Type B pancreatic cell (in vitro differentiated cells): ENCODE data around the gene POM121C. TPM values are rescaled to one million over a fixed set of nuclear protein-coding genes. Genes with fewer than 3 reads are reported as not detected.
"Not testable (repeated sequence)": the region's sequence is repeated elsewhere in the genome, so short reads cannot be mapped to it uniquely, and the experiment has no call there.

Experiments used
- DNase-seq: peaks from one replicate; pipeline ENCODE4 v3.0.0; 2021; ENCODE audit warnings: mixed read lengths; ENCODE audit not compliant: unreplicated experiment; ENCODE audit errors: extremely low spot score
- H3K27ac Mint-ChIP-seq: 2 replicates; pipeline ENCODE4 v1.8.0; 2021; ENCODE audit warnings: mild to moderate bottlenecking, mixed read lengths
- H3K27me3 Mint-ChIP-seq: 2 replicates; pipeline ENCODE4 v1.8.0; 2021; ENCODE audit warnings: mixed read lengths
- H3K36me3 Mint-ChIP-seq: 2 replicates; pipeline ENCODE4 v1.8.0; 2021; ENCODE audit warnings: mixed read lengths
- H3K4me1 Mint-ChIP-seq: one replicate; pipeline ENCODE4 v1.8.0; 2021; ENCODE audit warnings: mixed read lengths; ENCODE audit not compliant: unreplicated experiment
- H3K4me3 Mint-ChIP-seq: 2 replicates; pipeline ENCODE4 v1.8.0; 2021; ENCODE audit warnings: mild to moderate bottlenecking, mixed read lengths
- H3K9me3 Mint-ChIP-seq: 2 replicates; pipeline ENCODE4 v1.8.0; 2021; ENCODE audit warnings: mixed read lengths
- total RNA-seq: library from RNA; stranded (reverse); gene quantifications from 2 replicates; pipeline ENCODE4 v1.2.1, GENCODE V29; 2021; ENCODE audit warnings: low replicate concordance

The POM121C gene
- total RNA-seq, 1 donor from 2014 or later = 65.6 TPM

GRCh38 chr7:75409880-75410822, 75.9 kb downstream of the POM121C start:
- not testable (repeated sequence) for H3K27ac Mint-ChIP-seq, DNase-seq, H3K27me3 Mint-ChIP-seq, H3K4me1 Mint-ChIP-seq, H3K36me3 Mint-ChIP-seq, H3K9me3 Mint-ChIP-seq
- H3K4me3 Mint-ChIP-seq = peak overlapping the region; percentile 83

DNA sequence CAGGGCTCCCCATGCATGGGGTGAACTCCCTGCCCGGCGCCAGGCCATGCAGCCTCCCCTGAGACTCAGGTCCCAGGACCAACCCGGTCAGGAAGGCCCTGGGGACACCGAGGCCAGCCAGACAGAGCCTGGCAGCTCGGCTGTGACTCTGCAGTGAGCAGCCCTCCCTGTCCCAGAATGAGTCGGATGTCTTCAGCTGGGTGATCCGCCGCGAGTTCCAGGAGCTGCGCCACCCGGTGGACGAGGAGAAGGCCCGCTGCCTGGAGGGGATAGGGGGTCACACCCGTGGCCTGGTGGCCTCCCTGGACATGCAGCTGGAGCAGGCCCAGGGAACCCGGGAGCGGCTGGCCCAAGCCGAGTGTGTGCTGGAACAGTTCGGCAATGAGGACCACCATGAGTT, 81.4 kb downstream of the POM121C start:
- not testable (repeated sequence) for H3K9me3 Mint-ChIP-seq, H3K27me3 Mint-ChIP-seq, H3K4me1 Mint-ChIP-seq, H3K36me3 Mint-ChIP-seq, H3K27ac Mint-ChIP-seq, DNase-seq, H3K4me3 Mint-ChIP-seq

DNA sequence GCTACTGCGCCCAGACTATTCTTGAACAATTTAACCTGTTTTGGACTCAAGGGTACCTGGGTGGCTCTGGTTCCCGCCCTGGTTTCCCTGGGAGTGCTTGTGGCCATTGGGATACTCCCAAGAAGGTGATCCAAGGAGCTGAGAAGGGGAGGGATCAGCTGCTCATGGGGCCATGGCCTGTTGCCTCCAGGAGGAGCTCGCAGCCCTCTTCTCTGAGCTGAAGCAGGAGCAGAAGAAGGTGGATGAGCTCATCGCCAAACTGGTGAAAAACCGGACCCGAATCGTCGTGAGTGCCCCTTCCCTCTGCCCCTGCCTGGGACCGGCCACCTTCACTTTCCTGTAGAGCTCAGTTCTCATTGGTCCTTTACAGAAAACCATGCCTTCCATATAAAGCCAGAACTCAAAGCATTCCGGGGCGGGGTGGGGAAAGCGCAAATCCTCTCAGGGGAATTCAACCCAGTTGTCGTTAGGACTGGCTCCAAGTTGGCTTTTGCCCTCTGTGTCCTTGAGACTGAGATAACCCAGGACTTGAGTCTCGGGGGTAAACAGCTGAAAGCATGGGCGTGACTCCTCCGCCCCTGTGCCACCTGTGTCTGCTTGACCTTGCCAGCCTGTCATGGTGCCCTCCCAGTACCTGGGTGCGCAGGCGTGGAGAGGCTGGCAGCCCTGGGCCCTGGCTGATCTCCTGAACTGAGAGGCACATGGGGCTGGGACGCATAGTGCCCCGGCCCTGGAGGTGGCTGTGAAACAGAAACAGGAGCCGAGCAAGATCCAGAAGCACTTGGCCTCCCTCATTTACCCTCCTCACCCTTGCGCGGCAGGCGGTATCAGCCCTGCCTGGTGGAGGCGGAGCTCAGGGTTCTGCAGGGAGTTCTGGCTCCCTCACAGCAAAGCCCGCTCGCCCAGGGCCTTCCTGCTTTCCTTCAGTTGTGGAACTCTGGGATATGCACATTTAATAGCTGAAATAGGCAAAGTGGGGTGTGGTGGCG, 82.3 kb downstream of the POM121C start:
- H3K4me3 Mint-ChIP-seq, H3K36me3 Mint-ChIP-seq, H3K27ac Mint-ChIP-seq, DNase-seq, H3K27me3 Mint-ChIP-seq, H3K9me3 Mint-ChIP-seq, H3K4me1 Mint-ChIP-seq: not testable (repeated sequence)

- not testable (repeated sequence) for H3K9me3 Mint-ChIP-seq, H3K36me3 Mint-ChIP-seq, H3K4me3 Mint-ChIP-seq, H3K27me3 Mint-ChIP-seq, H3K4me1 Mint-ChIP-seq, DNase-seq, H3K27ac Mint-ChIP-seq
Observed at GRCh38 chr7:75400575-75400974, 85.5 kb downstream of the POM121C start.

DNA sequence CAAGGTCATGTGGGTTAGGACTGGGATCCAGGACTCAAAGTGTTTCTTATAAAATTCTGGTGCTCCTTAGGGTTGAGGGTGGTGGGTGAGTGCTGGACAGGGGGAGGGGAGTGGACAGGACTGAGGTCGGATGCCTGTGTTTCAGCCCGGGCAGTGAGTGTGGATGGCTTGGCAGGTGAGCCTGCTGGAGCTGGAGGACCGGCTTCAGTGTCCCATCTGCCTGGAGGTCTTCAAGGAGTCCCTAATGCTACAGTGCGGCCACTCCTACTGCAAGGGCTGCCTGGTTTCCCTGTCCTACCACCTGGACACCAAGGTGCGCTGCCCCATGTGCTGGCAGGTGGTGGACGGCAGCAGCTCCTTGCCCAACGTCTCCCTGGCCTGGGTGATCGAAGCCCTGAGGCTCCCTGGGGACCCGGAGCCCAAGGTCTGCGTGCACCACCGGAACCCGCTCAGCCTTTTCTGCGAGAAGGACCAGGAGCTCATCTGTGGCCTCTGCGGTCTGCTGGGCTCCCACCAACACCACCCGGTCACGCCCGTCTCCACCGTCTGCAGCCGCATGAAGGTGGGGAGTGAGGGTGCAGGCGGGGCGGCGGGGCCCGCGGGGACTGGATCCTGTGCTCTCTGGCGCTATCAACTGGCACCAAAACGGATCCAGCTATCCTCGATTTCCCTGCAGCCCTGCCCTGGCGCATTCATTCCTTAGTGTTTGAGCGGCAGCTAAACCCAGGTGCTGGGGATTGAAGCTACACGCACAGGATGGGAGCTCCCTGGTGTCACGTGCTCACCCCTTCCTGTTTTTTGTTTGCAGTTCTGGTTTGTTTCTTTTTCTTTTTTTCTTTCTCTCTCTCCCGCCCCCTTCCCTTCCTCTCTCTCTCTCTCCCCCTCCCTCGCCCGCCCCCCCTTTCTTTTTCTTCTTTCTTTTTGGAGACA, 87.1 kb downstream of the POM121C start:
- H3K27ac Mint-ChIP-seq, H3K36me3 Mint-ChIP-seq, H3K27me3 Mint-ChIP-seq, H3K9me3 Mint-ChIP-seq, H3K4me3 Mint-ChIP-seq, H3K4me1 Mint-ChIP-seq, DNase-seq: not testable (repeated sequence)

DNA sequence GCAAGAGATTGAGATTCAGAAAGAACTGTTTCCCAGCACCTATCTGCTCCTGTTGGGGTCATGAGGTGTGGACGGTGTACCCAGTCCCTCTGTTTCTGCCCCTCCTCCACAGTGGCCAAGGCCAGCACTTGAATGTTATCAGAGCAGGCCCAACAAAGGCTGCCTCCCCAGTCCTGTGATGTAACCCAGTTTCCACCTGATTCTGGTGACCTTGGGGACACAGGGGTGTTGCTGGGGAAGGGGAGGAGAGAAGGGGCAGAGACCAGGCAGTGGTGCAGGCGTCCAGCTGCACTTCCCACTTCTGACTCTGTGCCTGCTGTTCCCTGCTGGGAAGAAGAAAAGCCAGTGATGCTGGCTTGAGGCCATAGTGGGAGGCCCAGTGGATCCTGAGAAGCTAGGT, 88.2 kb downstream of the POM121C start:
- not testable (repeated sequence) for H3K27ac Mint-ChIP-seq, H3K36me3 Mint-ChIP-seq, H3K9me3 Mint-ChIP-seq, DNase-seq, H3K27me3 Mint-ChIP-seq, H3K4me3 Mint-ChIP-seq, H3K4me1 Mint-ChIP-seq

GRCh38 chr7:75395329-75395728, 90.8 kb downstream of the POM121C start, which contains the start of gene TRIM73:
TRIM73 (plus strand) TSS chr7:75395629; CDS start chr7:75398934, 3,305 bp downstream.
- not testable (repeated sequence) for DNase-seq, H3K4me1 Mint-ChIP-seq, H3K27ac Mint-ChIP-seq, H3K9me3 Mint-ChIP-seq, H3K4me3 Mint-ChIP-seq, H3K27me3 Mint-ChIP-seq, H3K36me3 Mint-ChIP-seq

DNA sequence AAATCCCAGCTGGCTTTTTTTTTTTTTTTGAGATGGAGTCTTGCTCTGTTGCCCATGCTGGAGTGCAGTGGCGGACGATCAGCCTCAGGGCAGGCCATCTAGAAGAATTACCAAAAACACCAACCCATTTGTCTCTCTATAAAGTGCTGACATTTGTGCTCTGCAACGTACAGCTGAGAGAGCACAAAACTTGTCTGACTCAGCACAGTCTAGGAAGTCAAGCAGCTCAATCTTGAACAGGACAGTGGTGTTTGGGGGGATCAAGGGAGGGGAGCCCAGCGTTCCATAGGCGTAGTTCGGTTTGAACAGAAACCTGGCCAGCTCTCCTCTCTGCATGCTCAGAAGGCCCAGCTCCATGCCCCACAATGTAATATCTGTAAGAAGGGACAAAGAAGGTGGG, 92.9 kb downstream of the POM121C start:
- DNase-seq, H3K4me3 Mint-ChIP-seq, H3K9me3 Mint-ChIP-seq, H3K36me3 Mint-ChIP-seq, H3K27me3 Mint-ChIP-seq, H3K27ac Mint-ChIP-seq, H3K4me1 Mint-ChIP-seq: not testable (repeated sequence)

DNA sequence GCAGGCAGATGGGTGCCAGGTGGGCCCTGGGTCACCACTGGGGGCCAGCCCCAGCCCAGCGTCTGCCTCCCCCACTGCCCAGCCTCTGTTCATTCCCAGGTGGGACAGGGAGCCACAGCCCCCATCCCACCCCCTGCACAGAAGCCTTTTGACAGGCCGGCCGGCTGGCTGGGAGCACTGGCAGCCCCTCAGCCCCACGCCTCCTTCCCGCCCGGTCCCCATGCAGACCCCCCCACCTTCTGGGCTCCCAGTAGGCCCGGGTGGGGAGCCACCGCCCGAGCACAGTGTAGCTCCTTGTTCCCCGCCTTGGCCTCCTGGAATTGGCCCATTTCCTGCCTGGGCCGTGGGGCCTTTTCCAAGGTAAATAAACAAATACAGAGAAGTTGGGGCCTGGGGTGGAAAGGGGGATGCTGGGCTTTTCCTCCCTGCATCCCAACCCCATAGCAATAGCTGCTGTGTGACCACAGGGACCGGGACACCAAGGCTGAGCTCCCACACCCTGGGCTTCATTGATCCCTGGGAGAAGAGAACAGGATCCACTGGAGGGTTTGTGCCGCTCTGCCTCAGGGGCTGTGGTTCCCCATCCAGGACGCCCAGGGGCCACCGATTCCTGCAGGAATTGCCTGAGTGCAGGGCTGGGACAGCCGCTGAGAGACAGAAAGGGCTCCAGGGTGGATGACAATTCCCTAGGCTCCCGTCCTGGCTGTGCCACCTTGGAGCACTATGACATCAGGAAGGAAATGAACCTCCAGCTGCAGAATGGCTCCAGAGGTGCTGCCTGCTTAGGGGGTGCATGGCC, 111.4 kb downstream of the POM121C start:
- not testable (repeated sequence) for H3K27me3 Mint-ChIP-seq, H3K4me1 Mint-ChIP-seq, DNase-seq

DNA sequence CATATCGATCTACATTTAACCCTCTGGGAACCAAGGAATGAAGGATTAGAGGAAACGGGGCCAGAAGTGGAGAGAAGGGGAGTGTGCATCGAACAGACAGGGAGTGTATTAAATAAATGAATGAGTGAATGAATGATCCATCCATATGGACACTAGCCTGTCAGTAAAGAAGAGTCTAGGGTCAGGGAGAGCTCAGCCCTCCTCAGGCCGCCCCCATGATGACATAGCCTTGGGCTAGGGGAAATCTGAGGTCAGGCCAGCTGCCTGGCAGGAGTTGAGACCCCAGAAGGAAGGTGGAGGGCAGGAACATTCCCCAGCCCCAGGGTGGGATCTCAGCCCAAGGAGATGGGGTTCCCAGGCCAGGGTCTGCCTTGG, 112.0 kb downstream of the POM121C start:
- DNase-seq, H3K4me3 Mint-ChIP-seq, H3K4me1 Mint-ChIP-seq, H3K36me3 Mint-ChIP-seq, H3K9me3 Mint-ChIP-seq, H3K27me3 Mint-ChIP-seq, H3K27ac Mint-ChIP-seq: not testable (repeated sequence)

More for the DNA sequence above, 111.4 kb downstream of the POM121C start:
- not testable (repeated sequence) for H3K27ac Mint-ChIP-seq, H3K9me3 Mint-ChIP-seq, H3K36me3 Mint-ChIP-seq, H3K4me3 Mint-ChIP-seq

- H3K9me3 Mint-ChIP-seq, H3K4me3 Mint-ChIP-seq, H3K27ac Mint-ChIP-seq: not testable (repeated sequence)
Observed at GRCh38 chr7:75367313-75367712, 118.8 kb downstream of the POM121C start.

More at GRCh38 chr7:75367313-75367712, 118.8 kb downstream of the POM121C start:
- not testable (repeated sequence) for H3K27me3 Mint-ChIP-seq, H3K36me3 Mint-ChIP-seq, H3K4me1 Mint-ChIP-seq, DNase-seq
